Activated CD8-positive, alpha-beta T cell treated with anti-CD3 and anti-CD28 coated beads for 36 hours (primary cell): ENCODE measurements around the gene CLEC18A. TPM values are rescaled to one million over a fixed set of nuclear protein-coding genes. Genes with fewer than 3 reads are reported as not detected.

Source experiments
- ATAC-seq: fragments of 200-7000 bp; cut with Tn5 transposase; one replicate; pipeline ENCODE4 v1.10.0; 2021; ENCODE audit warnings: mild to moderate bottlenecking, moderate library complexity
- CTCF ChIA-PET: fragments of 350-600 bp; sonication (Branson Sonifier 250); formaldehyde crosslinking; loops from one replicate; lab custom pipeline; 2021; ENCODE audit warnings: antibody characterized with exemption; lab: Charles Lee
- POLR2A ChIA-PET: fragments of 350-600 bp; sonication (Branson Sonifier 250); formaldehyde crosslinking; loops from one replicate; lab custom pipeline; 2021; ENCODE audit warnings: antibody characterized with exemption; lab: Charles Lee
- DNase-seq: peaks from one replicate; pipeline ENCODE4 v3.0.0-alpha.2; 2020
- H3K27ac Mint-ChIP-seq: one replicate; pipeline ENCODE4 v1.8.0; 2021; ENCODE audit warnings: mild to moderate bottlenecking, mixed read lengths
- H3K27me3 Mint-ChIP-seq: one replicate; pipeline ENCODE4 v1.8.0; 2021; ENCODE audit warnings: mixed read lengths
- H3K36me3 Mint-ChIP-seq: one replicate; pipeline ENCODE4 v1.8.0; 2021; ENCODE audit warnings: low read depth, mixed read lengths
- H3K4me1 Mint-ChIP-seq: one replicate; pipeline ENCODE4 v1.8.0; 2021; ENCODE audit warnings: low read depth, mixed read lengths
- H3K4me3 Mint-ChIP-seq: one replicate; pipeline ENCODE4 v1.8.0; 2021; ENCODE audit warnings: mild to moderate bottlenecking, moderate library complexity, mixed read lengths
- H3K9me3 Mint-ChIP-seq: one replicate; pipeline ENCODE4 v1.8.0; 2021; ENCODE audit warnings: mixed read lengths
- intact Hi-C: fragments of 100-400 bp; cut with micrococcal nuclease; formaldehyde crosslinking; loops from one replicate; pipeline ENCODE4 v1.10.0; 2022
- total RNA-seq, 2 experiments: library from RNA; stranded (reverse); gene quantifications; one replicate each; pipeline ENCODE4 v1.2.3, GENCODE V29; 2021
- TF ChIP-seq, protein P1 (sequence below): fragments of 200-600 bp; IDR thresholded peaks from one replicate; pipeline ENCODE4 v1.8.0; 2022; ENCODE audit warnings: antibody characterized with exemption, mild to moderate bottlenecking

CLEC18A gene
- total RNA-seq, 2 experiments from 2014 or later, result 0.25 to 0.36 TPM

DNA sequence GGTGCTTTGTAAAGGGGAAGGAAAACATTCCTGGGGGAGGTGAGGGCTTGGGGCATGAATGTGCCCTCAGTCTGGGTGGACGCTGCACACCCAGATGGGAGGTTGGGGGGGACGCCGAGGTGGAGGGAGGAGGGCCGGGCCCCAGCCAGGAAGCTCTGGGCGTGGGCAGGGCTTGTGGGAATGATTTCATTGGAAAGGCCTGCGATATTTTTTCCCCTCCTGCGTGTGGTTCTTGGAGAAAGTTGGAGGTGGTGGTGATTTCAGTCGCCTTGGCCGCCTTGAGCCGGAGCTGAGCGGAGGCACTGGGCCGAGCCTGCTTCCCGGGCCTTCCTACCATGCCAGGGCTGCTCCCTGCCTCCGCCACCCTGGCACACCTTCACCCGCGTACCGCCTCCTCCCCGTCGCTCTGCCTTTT lies 26.4 kb upstream of the CLEC18A start:
- CTCF ChIA-PET, result no interaction called here
- no peaks in the 10 kb centered on the region for H3K36me3 Mint-ChIP-seq
- intact Hi-C loops, result no loop called here

DNA sequence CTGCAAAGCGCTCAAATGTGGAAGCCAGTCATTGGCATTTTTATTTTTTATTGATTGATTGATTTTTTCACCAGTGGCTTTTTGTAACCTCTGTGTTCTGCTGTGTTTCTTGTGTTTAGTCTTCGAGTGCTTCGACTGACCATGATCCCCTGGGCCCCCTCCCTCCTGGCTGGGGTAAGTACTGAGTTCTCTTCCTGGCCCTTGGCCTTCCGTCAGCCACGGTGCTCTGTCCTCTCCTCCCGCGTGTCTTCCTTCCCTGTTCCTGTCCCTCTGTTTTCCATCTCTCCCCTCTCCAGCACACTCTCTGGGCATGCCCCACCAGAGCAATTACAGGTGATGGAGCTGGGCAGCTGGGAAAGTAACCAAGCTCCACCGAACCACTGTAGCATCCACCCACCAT lies 25.8 kb upstream of the CLEC18A start:
- intact Hi-C loops, result no loop called here
- TF ChIP-seq, protein P1, sequence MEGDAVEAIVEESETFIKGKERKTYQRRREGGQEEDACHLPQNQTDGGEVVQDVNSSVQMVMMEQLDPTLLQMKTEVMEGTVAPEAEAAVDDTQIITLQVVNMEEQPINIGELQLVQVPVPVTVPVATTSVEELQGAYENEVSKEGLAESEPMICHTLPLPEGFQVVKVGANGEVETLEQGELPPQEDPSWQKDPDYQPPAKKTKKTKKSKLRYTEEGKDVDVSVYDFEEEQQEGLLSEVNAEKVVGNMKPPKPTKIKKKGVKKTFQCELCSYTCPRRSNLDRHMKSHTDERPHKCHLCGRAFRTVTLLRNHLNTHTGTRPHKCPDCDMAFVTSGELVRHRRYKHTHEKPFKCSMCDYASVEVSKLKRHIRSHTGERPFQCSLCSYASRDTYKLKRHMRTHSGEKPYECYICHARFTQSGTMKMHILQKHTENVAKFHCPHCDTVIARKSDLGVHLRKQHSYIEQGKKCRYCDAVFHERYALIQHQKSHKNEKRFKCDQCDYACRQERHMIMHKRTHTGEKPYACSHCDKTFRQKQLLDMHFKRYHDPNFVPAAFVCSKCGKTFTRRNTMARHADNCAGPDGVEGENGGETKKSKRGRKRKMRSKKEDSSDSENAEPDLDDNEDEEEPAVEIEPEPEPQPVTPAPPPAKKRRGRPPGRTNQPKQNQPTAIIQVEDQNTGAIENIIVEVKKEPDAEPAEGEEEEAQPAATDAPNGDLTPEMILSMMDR, result no peak
- Mint-ChIP-seq H3K27ac (no peak overlapping the region), H3K4me3 (no peak overlapping the region), H3K36me3 (no peaks in the 10 kb centered on the region), H3K4me1 (no peaks in the 10 kb centered on the region), H3K27me3 (no peaks in the 10 kb centered on the region), H3K9me3 (no peaks in the 10 kb centered on the region)
- ChIA-PET CTCF (no interaction called here), POLR2A (no interaction called here)
- DNase-seq (no peak), ATAC-seq (no peak)

More for the DNA sequence above, 26.4 kb upstream of the CLEC18A start:
- POLR2A ChIA-PET, result no interaction called here
- ATAC-seq (no peak), DNase-seq (no peak)
- TF ChIP-seq, protein P1, result no peak
- no peak overlapping the region for H3K27ac Mint-ChIP-seq
- no peaks in the 10 kb centered on the region for H3K4me1 Mint-ChIP-seq
- no peaks in the 10 kb centered on the region for H3K9me3 Mint-ChIP-seq
- no peak overlapping the region for H3K4me3 Mint-ChIP-seq
- no peaks in the 10 kb centered on the region for H3K27me3 Mint-ChIP-seq

DNA sequence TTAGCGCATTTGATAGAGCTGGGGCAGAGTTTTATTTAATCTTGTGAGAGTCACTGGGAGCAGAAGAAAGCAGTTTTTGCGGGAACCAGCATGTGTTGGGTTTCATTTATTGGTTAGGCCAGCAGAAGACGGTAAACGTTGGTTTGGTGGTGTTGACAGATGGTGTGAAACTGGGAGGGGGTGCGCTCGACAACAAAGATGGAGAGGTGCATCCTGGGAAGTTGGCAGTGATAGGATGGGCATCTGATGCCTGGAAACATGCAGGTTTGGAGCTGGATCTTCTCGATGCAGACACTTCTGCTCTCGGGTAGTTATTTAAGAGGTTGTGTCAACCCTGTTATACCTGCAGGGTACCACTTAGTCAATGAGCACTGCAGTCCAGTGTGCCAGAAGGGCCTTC lies 24.9 kb upstream of the CLEC18A start:
- ATAC-seq (no peak), DNase-seq (no peak)
- no peaks in the 10 kb centered on the region for H3K27me3 Mint-ChIP-seq
- ChIA-PET POLR2A (no interaction called here), CTCF (no interaction called here)
- H3K27ac Mint-ChIP-seq, result no peak overlapping the region
- H3K4me3 Mint-ChIP-seq, result no peak overlapping the region
- no peaks in the 10 kb centered on the region for H3K4me1 Mint-ChIP-seq
- TF ChIP-seq, protein P1, result no peak
- H3K9me3 Mint-ChIP-seq, result no peaks in the 10 kb centered on the region
- intact Hi-C loops, result no loop called here
- no peaks in the 10 kb centered on the region for H3K36me3 Mint-ChIP-seq

DNA sequence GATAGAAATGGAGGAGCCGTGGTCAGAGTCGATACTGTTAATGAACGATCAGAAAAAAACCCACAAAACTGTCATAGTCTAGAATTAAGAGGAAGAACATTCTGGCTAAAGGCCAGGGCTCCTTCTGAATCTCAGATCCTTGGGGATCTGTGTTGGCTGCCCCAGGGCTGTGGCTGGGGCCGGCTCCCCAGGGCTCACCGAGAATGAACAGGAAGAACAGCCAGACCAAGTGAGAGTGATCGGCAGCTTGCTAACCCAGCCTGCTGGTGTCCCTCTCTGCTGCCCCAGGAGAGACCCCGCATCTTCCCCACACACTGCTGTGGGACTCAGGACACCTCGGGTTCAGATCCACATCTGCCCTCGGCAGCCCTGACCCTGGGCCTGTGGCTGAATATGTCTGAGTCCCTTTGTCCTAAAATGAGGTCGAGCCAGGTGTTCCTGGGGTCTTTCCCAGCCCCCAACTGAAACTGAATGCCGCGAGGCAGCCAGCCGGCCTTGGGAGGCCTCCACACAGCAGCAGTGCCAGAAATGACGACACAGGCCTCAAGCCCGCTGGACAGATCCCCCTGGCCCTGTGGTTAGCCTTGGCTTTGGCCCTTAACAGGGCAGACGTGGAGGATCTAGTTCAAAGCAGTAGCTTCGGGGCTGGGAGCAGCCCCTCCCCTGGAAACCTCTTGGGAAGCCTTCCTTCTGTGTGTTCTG lies 23.9 kb upstream of the CLEC18A start:
- Mint-ChIP-seq H3K4me3 (no peak overlapping the region), H3K9me3 (no peaks in the 10 kb centered on the region), H3K27ac (no peak overlapping the region), H3K27me3 (no peaks in the 10 kb centered on the region), H3K4me1 (no peaks in the 10 kb centered on the region), H3K36me3 (no peaks in the 10 kb centered on the region)
- ChIA-PET POLR2A (no interaction called here), CTCF (interaction anchor here (0.7 to 4.4 kb wide), 2 partner anchors 132 to 531 kb away, joined by 3 to 45 read pairs; no protein-coding TSS in a partner anchor)
- intact Hi-C loops, result no loop called here
- DNase-seq (no peak), ATAC-seq (no peak)
- TF ChIP-seq, protein P1, result no peak

DNA sequence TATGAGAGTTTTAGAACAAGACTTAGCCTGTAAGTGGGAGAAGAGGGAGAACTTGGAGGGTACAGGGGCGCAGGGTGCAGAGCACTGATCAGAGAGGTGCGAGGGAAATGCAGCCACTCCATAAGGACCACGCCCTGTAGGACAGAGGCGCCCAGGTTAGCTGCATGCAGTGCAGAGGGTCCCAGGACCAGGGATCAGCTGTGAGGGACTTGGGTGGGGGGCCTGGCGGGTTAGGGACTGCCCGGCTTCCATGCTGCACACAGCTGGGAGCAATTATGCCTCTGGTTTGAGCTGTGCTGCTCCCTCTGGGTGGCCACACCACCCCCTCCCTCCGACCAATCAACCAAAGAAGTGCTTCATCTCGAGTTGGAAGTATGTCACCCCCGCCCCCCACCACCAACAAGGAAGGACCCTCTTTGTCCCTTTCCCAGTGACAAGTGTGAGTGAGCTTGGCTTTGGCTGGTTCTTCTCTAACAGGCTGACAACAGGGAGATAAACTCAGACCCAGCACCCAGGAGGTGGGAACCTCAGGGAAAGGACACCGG lies 22.2 kb upstream of the CLEC18A start:
- Mint-ChIP-seq H3K4me1 (no peaks in the 10 kb centered on the region), H3K9me3 (no peaks in the 10 kb centered on the region), H3K27ac (no peak overlapping the region), H3K36me3 (no peaks in the 10 kb centered on the region), H3K27me3 (no peaks in the 10 kb centered on the region), H3K4me3 (no peak overlapping the region)
- TF ChIP-seq, protein P1, result no peak
- ATAC-seq, result no peak
- intact Hi-C loops, result no loop called here
- ChIA-PET CTCF (interaction anchor here (0.9 to 4.4 kb wide), 15 partner anchors 9 to 225 kb away, joined by 3 to 45 read pairs (median 7); no protein-coding TSS in a partner anchor), POLR2A (no interaction called here)
- no peak for DNase-seq
